DND-41 (cell line): ENCODE data around the gene ASPSCR1.

Experiments
- ATAC-seq: fragments of 200-7000 bp; cut with Tn5 transposase; 3 replicates; pipeline ENCODE4 v1.9.1; 2021; ENCODE audit warnings: low read depth; ENCODE audit not compliant: insufficient read depth
- DNase-seq: peaks from one replicate; pipeline ENCODE4 v3.0.0-alpha.2; 2020
- H2AFZ ChIP-seq: 2 replicates; pipeline ENCODE4 v1.6.0; 2012; ENCODE audit warnings: low read depth, low read length
- H3K27ac ChIP-seq: 2 replicates; pipeline ENCODE4 v1.5.1; 2012; ENCODE audit warnings: low read length, inconsistent platforms
- H3K27me3 ChIP-seq: fragments of 200-600 bp; sonication (generic); 2 replicates; pipeline ENCODE4 v1.6.0; 2012; ENCODE audit warnings: low read length, mild to moderate bottlenecking, inconsistent platforms; ENCODE audit not compliant: insufficient read depth, poor library complexity
- H3K36me3 ChIP-seq: 2 replicates; pipeline ENCODE4 v1.5.1; 2012; ENCODE audit warnings: low read length, inconsistent platforms; ENCODE audit not compliant: insufficient read depth
- H3K4me1 ChIP-seq: 2 replicates; pipeline ENCODE4 v1.5.1; 2012; ENCODE audit warnings: mild to moderate bottlenecking, low read length; ENCODE audit not compliant: insufficient read depth
- H3K4me2 ChIP-seq: 2 replicates; pipeline ENCODE4 v1.6.0; 2012; ENCODE audit warnings: mild to moderate bottlenecking, moderate library complexity, low read length, inconsistent platforms; ENCODE audit not compliant: insufficient read depth
- H3K4me3 ChIP-seq, 2 experiments: fragments of 200-600 bp in 1 of 2; shearing (Covaris generic) in 1 of 2; 2 replicates each; pipeline ENCODE4 v1.5.1; 2012 to 2016; ENCODE audit warnings: inconsistent platforms in 2 of 2, low read length in 2 of 2, mild to moderate bottlenecking in 2 of 2, low read depth in 1 of 2, moderate library complexity in 1 of 2
- H3K79me2 ChIP-seq: 2 replicates; pipeline ENCODE4 v1.6.0; 2012; ENCODE audit warnings: low read length, inconsistent platforms; ENCODE audit not compliant: insufficient read depth
- H3K9ac ChIP-seq: 2 replicates; pipeline ENCODE4 v1.6.0; 2012; ENCODE audit warnings: low read depth, mild to moderate bottlenecking, inconsistent platforms, low read length, moderate library complexity
- H3K9me3 ChIP-seq: 2 replicates; pipeline ENCODE4 v1.5.1; 2012; ENCODE audit warnings: low read length, moderate library complexity, mild to moderate bottlenecking, inconsistent platforms; ENCODE audit not compliant: insufficient read depth, severe bottlenecking
- H4K20me1 ChIP-seq: 2 replicates; pipeline ENCODE4 v1.6.0; 2012; ENCODE audit warnings: low read length; ENCODE audit not compliant: insufficient read depth
- CTCF ChIP-seq: IDR thresholded peaks from 2 replicates; pipeline ENCODE4 v1.5.1; 2012; ENCODE audit warnings: borderline replicate concordance, low read length, moderate library complexity, mild to moderate bottlenecking; ENCODE audit not compliant: poor library complexity, severe bottlenecking; ENCODE audit errors: extremely low read depth
- EZH2 ChIP-seq: IDR thresholded peaks from 3 replicates; pipeline ENCODE4 v1.6.1; 2012; ENCODE audit warnings: borderline replicate concordance, low read depth, mild to moderate bottlenecking, moderate library complexity, low read length, inconsistent platforms; ENCODE audit not compliant: severe bottlenecking

ASPSCR1 gene

GRCh38 chr17:82016061-82016874 lies 38.8 kb downstream of the ASPSCR1 start:
- H3K9me3 ChIP-seq = no peaks in the 10 kb centered on the region
- H3K36me3 ChIP-seq = peaks cover 31% of the 10 kb centered on the region
- no peak overlapping the region for H3K27ac ChIP-seq
- H3K79me2 ChIP-seq = peaks cover 15% of the 10 kb centered on the region
- H3K4me2 ChIP-seq = no peak overlapping the region
- H4K20me1 ChIP-seq = peaks cover 25% of the 10 kb centered on the region
- H3K27me3 ChIP-seq = no peaks in the 10 kb centered on the region
- TF ChIP-seq CTCF = no peak
- no peak for TF ChIP-seq EZH2
- peaks cover 13% of the 10 kb centered on the region for H3K4me1 ChIP-seq
- DNase-seq = no peak
- no peak overlapping the region for H2AFZ ChIP-seq
- ATAC-seq = no peak
- no peak overlapping the region for H3K4me3 ChIP-seq
- no peak overlapping the region for H3K9ac ChIP-seq

- H3K4me1 ChIP-seq = peaks cover 20% of the 10 kb centered on the region
- H3K4me2 ChIP-seq = no peak overlapping the region
- no peak overlapping the region for H3K4me3 ChIP-seq
- H3K9ac ChIP-seq = no peak overlapping the region
- H3K79me2 ChIP-seq = peaks cover 22% of the 10 kb centered on the region
- ATAC-seq (no peak), DNase-seq (no peak)
- peaks cover 31% of the 10 kb centered on the region for H3K36me3 ChIP-seq
- peaks cover 31% of the 10 kb centered on the region for H4K20me1 ChIP-seq
- no peak overlapping the region for H3K27ac ChIP-seq
- H2AFZ ChIP-seq = no peak overlapping the region
- TF ChIP-seq CTCF = no peak
- TF ChIP-seq EZH2 = no peak
- no peaks in the 10 kb centered on the region for H3K9me3 ChIP-seq
- no peaks in the 10 kb centered on the region for H3K27me3 ChIP-seq
Observed at GRCh38 chr17:82016875-82017459, 39.5 kb downstream of the ASPSCR1 start.

DNA sequence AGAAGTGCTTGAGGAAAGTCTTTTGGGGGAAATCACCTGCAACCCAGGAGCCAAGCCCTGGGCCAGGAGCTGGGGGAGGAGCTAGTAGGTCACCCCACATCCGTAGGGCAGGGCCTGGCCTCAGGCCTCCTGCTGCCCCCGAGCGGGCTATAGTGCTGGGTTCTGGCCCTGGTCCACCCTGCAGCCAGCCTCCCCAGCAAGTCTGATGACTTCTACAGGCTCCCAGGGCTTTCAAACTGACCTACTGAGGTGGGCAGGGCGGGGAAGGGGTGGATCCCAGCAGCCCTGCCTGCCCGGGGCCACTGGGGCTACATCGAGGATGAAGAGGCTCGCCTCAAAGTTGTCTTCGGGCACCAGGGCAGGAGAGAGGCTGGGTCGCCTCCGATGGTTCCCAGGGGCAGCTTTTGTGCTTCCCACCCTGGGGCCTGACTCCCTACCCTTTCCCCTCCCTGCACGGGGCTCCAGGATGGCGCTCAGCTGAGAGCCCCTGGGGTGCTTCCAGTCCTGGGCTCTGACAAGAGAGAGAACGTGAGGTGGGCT lies 40.3 kb downstream of the ASPSCR1 start:
- peaks cover 35% of the 10 kb centered on the region for H4K20me1 ChIP-seq

More for the DNA sequence above, 40.3 kb downstream of the ASPSCR1 start:
- ATAC-seq = no peak
- H3K27me3 ChIP-seq = no peaks in the 10 kb centered on the region
- H3K27ac ChIP-seq = no peak overlapping the region
- no peak overlapping the region for H2AFZ ChIP-seq
- TF ChIP-seq EZH2 (no peak), CTCF (no peak)
- no peak overlapping the region for H3K4me2 ChIP-seq
- peaks cover 31% of the 10 kb centered on the region for H3K36me3 ChIP-seq
- H3K4me1 ChIP-seq = peaks cover 22% of the 10 kb centered on the region
- no peak overlapping the region for H3K4me3 ChIP-seq
- DNase-seq = no peak
- no peaks in the 10 kb centered on the region for H3K9me3 ChIP-seq
- no peak overlapping the region for H3K9ac ChIP-seq
- peaks cover 29% of the 10 kb centered on the region for H3K79me2 ChIP-seq
